Measurements from ENCODE around the gene SLFN5.
A peak's percentile ranks its signal among the peaks of the same experiment; 100 is the strongest.
"Not testable (repeated sequence)": the region's sequence is repeated elsewhere in the genome, so short reads cannot be mapped to it uniquely, and the experiment has no call there.

SLFN5 gene

GRCh38 chr17:35234315-35234714, 8.6 kb upstream of the SLFN5 start:
- Mint-ChIP-seq H3K4me1 (ENCODE audit: low read depth) (peaks cover 90% of the 10 kb centered on the region), H3K36me3 (peaks cover 11% of the 10 kb centered on the region), H3K27ac (peak overlapping the region; percentile 67)
- not testable (repeated sequence) for H3K9me3 Mint-ChIP-seq (ENCODE audit: low read depth); H3K4me3 Mint-ChIP-seq; H3K27me3 Mint-ChIP-seq

DNA sequence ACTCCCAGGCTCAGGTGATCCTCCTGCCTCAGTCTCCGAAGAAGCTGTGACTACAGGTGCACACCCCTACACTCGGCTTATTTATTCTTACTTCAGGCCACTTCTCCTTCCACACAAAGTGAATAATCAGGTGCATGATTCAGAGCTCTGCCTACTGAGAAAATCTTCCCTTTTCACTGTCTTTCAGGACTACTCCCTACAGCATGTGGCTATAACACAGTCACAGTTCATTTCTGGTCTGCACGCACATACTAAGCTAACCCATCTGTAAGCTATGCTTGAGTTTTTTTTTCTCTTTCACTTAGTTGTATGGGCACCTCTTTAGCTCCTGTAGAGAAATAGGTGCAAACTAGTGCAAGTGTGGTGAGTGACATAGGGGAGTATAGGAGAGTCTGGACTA, 7.6 kb upstream of the SLFN5 start:
- Mint-ChIP-seq H3K36me3 (peaks cover 8% of the 10 kb centered on the region), H3K9me3 (ENCODE audit: low read depth) (no peaks in the 10 kb centered on the region), H3K4me3 (peak overlapping the region; percentile 30), H3K4me1 (ENCODE audit: low read depth) (peaks cover 92% of the 10 kb centered on the region), H3K27ac (peak overlapping the region; percentile 89), H3K27me3 (no peaks in the 10 kb centered on the region)

GRCh38 chr17:35235917-35236316, 7.0 kb upstream of the SLFN5 start:
- Mint-ChIP-seq H3K27ac (peak overlapping the region; percentile 89), H3K4me1 (ENCODE audit: low read depth) (peaks cover 90% of the 10 kb centered on the region), H3K27me3 (no peaks in the 10 kb centered on the region), H3K9me3 (ENCODE audit: low read depth) (no peaks in the 10 kb centered on the region), H3K4me3 (peak overlapping the region; percentile 8), H3K36me3 (peaks cover 3% of the 10 kb centered on the region)

DNA sequence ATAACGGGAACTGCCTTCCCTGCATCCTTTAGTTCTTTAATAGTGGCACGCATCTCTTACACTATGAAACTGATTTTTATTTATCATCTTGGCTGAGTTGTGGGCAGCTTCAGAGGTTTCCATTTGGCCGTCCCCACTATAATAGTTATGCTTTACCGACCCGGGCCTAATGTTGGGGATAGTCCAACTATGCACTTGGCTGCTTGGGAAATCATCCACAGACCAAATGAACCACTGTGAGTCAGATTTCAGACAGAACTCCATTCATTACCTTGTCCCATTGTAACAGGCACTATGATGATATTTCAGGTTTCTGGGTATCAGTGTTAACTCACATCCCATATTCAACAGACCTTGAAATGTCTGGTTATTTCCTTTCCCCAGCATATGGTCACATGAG, 6.1 kb upstream of the SLFN5 start:
- peak overlapping the region; percentile 89 for H3K27ac Mint-ChIP-seq
- no peak overlapping the region for H3K4me3 Mint-ChIP-seq
- H3K36me3 Mint-ChIP-seq = peaks cover 5% of the 10 kb centered on the region
- H3K9me3 Mint-ChIP-seq (ENCODE audit: low read depth) = no peaks in the 10 kb centered on the region
- H3K4me1 Mint-ChIP-seq (ENCODE audit: low read depth) = peaks cover 90% of the 10 kb centered on the region
- no peaks in the 10 kb centered on the region for H3K27me3 Mint-ChIP-seq

DNA sequence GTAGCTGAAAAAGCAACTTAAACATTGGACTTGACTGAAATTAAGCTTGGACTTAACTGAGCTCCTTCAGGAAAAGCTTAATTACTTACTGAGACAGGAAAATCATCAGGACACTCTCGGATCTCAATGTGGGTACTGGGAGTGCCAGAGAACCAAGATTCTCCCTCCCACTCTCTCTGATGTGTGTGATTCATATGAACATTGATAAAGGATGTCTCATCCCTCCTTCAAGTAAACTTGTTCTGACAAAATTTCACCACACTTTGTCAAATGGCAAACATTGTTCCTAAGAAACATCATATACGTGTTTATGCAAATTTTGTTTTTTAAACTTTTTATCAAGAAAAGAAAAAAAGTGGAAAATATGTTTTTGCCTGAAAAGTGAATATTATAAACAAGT, 4.1 kb upstream of the SLFN5 start:
- H3K4me3 Mint-ChIP-seq = peak overlapping the region; percentile 98
- peaks cover 78% of the 10 kb centered on the region for H3K4me1 Mint-ChIP-seq (ENCODE audit: low read depth)
- no peaks in the 10 kb centered on the region for H3K9me3 Mint-ChIP-seq (ENCODE audit: low read depth)
- no peaks in the 10 kb centered on the region for H3K27me3 Mint-ChIP-seq
- H3K36me3 Mint-ChIP-seq = peaks cover 5% of the 10 kb centered on the region
- peak overlapping the region; percentile 89 for H3K27ac Mint-ChIP-seq

GRCh38 chr17:35239823-35240222, 3.0 kb upstream of the SLFN5 start:
- no peaks in the 10 kb centered on the region for H3K27me3 Mint-ChIP-seq
- H3K36me3 Mint-ChIP-seq = peaks cover 5% of the 10 kb centered on the region
- no peaks in the 10 kb centered on the region for H3K9me3 Mint-ChIP-seq (ENCODE audit: low read depth)
- peak overlapping the region; percentile 98 for H3K4me3 Mint-ChIP-seq
- peaks cover 80% of the 10 kb centered on the region for H3K4me1 Mint-ChIP-seq (ENCODE audit: low read depth)
- H3K27ac Mint-ChIP-seq = peak overlapping the region; percentile 89

DNA sequence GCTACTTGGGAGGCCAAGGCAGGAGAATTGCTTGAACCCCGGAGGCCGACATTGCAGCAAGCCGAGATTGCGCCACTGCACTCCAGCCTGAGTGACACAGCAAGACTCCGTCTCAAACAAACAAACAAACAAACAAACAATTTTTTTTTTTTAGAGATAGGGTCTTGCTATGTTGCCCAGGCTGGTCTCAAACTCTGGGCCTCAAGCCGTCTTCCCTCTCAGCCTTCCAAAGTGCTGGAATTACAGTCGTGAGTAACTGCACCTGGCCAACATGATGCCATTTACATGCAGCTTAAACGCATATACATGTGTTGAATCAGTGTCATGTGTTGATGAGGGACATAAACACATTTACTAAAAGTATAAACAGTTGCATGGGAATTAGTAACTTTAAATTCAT, 2.0 kb upstream of the SLFN5 start:
- Mint-ChIP-seq H3K9me3 (ENCODE audit: low read depth) (no peaks in the 10 kb centered on the region), H3K4me1 (ENCODE audit: low read depth) (peaks cover 78% of the 10 kb centered on the region), H3K36me3 (peaks cover 3% of the 10 kb centered on the region), H3K27me3 (no peaks in the 10 kb centered on the region), H3K4me3 (peak overlapping the region; percentile 98), H3K27ac (peak overlapping the region; percentile 97)

DNA sequence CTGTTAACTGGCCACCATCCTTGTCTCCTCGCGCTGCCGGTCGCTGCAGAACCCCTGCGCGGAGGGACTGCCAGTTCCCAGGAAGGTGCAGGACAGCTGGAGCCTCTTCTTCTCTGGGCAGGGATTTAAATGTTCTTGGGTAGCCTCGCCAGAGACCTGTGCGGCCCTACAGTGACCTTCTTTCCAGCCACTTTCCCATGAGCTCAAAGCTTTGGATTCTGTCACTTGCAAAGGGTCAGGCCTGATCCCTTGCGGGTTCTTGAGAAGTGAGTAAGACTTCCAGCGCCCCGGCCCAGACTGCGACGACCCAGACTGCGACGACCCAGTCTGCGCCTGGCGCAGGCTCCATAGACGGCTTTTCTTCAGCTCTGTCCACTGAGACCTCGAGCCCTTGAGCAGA, 1.4 kb upstream of the SLFN5 start:
- peaks cover 78% of the 10 kb centered on the region for H3K4me1 Mint-ChIP-seq (ENCODE audit: low read depth)
- H3K9me3 Mint-ChIP-seq (ENCODE audit: low read depth) = no peaks in the 10 kb centered on the region
- peak overlapping the region; percentile 98 for H3K4me3 Mint-ChIP-seq
- H3K36me3 Mint-ChIP-seq = peaks cover 3% of the 10 kb centered on the region
- peak overlapping the region; percentile 97 for H3K27ac Mint-ChIP-seq
- H3K27me3 Mint-ChIP-seq = no peaks in the 10 kb centered on the region

DNA sequence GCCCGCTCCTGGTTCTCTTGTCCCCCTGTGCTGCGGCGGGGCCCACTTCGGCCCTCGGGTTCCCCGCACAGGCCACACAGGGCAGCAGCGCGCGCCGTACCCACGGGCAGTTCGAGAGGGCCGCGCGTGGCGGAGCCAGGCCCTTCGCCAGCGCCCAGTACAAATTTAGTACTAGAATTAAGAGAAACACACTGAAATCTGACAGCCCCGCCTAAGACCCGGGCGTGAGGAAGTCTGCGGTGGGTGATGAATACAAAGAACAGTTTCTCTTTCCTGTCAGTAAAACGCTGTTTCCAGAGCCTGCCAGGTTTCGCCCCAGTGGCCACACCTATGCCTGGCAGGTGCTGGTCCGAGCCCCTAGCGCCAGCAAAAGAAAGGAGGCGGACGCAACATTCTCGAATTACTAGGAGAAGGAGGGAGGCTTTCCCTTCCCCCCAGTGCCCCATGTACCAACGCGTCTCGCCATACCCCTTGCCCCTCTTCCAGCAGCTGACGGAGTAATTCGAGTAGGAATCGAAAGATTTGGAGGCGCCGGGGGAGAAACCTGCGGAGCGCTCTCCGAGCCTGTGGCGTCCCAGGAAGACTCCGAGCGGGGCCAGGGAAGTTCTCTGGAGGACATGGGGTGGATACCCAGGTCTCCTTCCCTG, 591 bp upstream of the SLFN5 start:
- Mint-ChIP-seq H3K36me3 (peaks cover 6% of the 10 kb centered on the region), H3K27ac (peak overlapping the region; percentile 97), H3K4me1 (ENCODE audit: low read depth) (peaks cover 76% of the 10 kb centered on the region), H3K27me3 (no peaks in the 10 kb centered on the region), H3K4me3 (peak overlapping the region; percentile 98), H3K9me3 (ENCODE audit: low read depth) (no peaks in the 10 kb centered on the region)

GRCh38 chr17:35243561-35244340, 879 bp downstream of the SLFN5 start:
- peak overlapping the region; percentile 98 for H3K4me3 Mint-ChIP-seq
- peaks cover 76% of the 10 kb centered on the region for H3K4me1 Mint-ChIP-seq (ENCODE audit: low read depth)
- H3K27ac Mint-ChIP-seq = peak overlapping the region; percentile 99
- H3K9me3 Mint-ChIP-seq (ENCODE audit: low read depth) = no peaks in the 10 kb centered on the region
- peaks cover 19% of the 10 kb centered on the region for H3K36me3 Mint-ChIP-seq
- no peaks in the 10 kb centered on the region for H3K27me3 Mint-ChIP-seq

DNA sequence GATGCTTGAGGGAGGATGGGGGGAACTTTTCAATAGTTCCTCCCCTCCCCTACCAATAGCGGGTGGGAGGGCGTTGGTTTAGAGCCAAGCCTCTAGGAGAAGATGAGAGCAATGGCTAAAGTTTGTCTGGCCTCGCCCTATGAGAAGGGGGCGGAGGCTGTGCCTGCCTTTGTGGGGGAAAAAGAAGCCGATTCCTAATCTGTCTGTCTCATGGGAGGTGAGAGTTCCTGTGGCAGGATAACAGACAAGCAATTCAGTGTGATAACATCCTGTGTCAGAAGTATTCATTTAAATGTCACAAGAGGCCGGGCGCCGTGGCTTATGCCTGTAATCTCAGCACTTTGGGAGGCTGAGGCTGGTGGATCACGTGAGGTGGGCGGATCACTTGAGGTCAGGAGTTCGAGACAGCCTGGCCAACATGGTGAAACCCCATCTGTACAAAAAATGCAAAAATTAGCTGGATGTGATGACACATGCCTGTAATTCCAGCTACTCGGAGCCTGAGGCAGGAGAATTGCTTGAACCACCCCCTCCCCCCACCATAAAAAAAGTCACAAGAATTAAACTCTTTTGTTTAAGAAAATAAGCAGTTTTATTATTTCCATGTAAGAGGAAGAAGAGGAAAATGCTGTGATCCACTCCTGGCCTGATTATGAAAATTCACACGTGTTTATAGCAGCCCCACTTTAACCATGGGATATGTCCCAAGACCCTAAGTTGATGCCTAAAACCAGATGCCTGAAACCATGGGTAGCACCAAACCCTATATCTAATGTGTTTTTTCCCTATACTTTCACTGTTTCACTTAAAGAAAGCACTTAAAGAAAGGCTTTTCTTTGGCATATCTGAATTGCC, 1.7 kb downstream of the SLFN5 start:
- peaks cover 78% of the 10 kb centered on the region for H3K4me1 Mint-ChIP-seq (ENCODE audit: low read depth)

DNA sequence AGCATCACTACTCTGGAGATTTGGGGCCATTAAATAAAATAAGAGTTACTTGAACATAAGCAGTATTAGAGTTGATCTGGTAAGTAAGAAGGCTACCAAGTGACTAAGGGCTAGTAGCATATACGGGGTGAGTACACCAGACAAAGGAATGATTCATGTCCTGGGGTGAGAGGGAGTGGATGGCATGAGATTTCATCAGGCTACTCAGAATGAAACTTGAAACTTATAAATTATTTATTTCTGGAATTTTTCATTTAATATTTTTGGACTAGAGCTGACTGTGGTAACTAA, 2.3 kb downstream of the SLFN5 start:
- Mint-ChIP-seq H3K4me1 (ENCODE audit: low read depth) (peaks cover 78% of the 10 kb centered on the region), H3K4me3 (peak overlapping the region; percentile 98), H3K36me3 (peaks cover 26% of the 10 kb centered on the region), H3K27me3 (no peaks in the 10 kb centered on the region), H3K27ac (peak overlapping the region; percentile 99), H3K9me3 (ENCODE audit: low read depth) (no peaks in the 10 kb centered on the region)

More for the DNA sequence above, 1.7 kb downstream of the SLFN5 start:
- Mint-ChIP-seq H3K9me3 (ENCODE audit: low read depth) (no peaks in the 10 kb centered on the region), H3K27ac (peak overlapping the region; percentile 99), H3K4me3 (peak overlapping the region; percentile 98), H3K36me3 (peaks cover 21% of the 10 kb centered on the region), H3K27me3 (no peaks in the 10 kb centered on the region)

DNA sequence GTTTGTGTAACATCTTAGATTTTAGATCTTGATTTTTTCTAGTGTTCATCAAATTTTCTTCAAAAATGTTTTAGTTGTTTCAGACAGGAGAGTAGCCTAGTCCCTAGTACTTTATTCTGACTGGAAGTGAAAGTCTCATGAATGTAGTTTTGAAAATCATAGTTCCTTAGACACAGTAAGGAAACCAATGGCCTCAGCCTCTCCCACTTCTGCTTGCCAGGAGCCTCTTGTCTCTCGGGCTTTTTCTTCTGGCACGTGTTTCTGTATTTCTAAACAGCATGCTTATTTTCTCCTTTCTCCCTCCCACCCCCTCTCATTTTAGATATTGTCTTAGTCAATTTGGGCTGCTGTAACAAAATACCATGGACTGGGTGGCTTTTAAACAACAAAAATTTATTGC, 9.8 kb downstream of the SLFN5 start:
- peaks cover 87% of the 10 kb centered on the region for H3K4me1 Mint-ChIP-seq (ENCODE audit: low read depth)
- H3K27me3 Mint-ChIP-seq = no peaks in the 10 kb centered on the region
- peaks cover 24% of the 10 kb centered on the region for H3K36me3 Mint-ChIP-seq
- H3K9me3 Mint-ChIP-seq (ENCODE audit: low read depth) = no peaks in the 10 kb centered on the region
- H3K4me3 Mint-ChIP-seq = peak overlapping the region; percentile 30
- peak overlapping the region; percentile 80 for H3K27ac Mint-ChIP-seq

- no peaks in the 10 kb centered on the region for H3K27me3 Mint-ChIP-seq
- H3K9me3 Mint-ChIP-seq (ENCODE audit: low read depth) = no peaks in the 10 kb centered on the region
- H3K36me3 Mint-ChIP-seq = peaks cover 27% of the 10 kb centered on the region
- H3K4me1 Mint-ChIP-seq (ENCODE audit: low read depth) = peaks cover 87% of the 10 kb centered on the region
- peak overlapping the region; percentile 84 for H3K27ac Mint-ChIP-seq
- peak overlapping the region; percentile 1 for H3K4me3 Mint-ChIP-seq
Observed at GRCh38 chr17:35254107-35254773, 11.4 kb downstream of the SLFN5 start.

Measured in activated naive CD8-positive, alpha-beta T cell (primary cell).